Chondrocyte (in vitro differentiated cells): ENCODE results near the gene PBRM1. TPM values are rescaled to one million over a fixed set of nuclear protein-coding genes. Genes with fewer than 3 reads are reported as not detected.

Experiments
- DNase-seq: peaks from one replicate; pipeline ENCODE4 v3.0.0; 2021; ENCODE audit warnings: mixed read lengths, low spot score
- H3K27ac Mint-ChIP-seq: one replicate; pipeline ENCODE4 v1.8.0; 2021; ENCODE audit warnings: mild to moderate bottlenecking, moderate library complexity, mixed read lengths; ENCODE audit not compliant: unreplicated experiment
- H3K27me3 Mint-ChIP-seq: 2 replicates; pipeline ENCODE4 v1.8.0; 2021; ENCODE audit warnings: low read depth, mixed read lengths
- H3K36me3 Mint-ChIP-seq: 2 replicates; pipeline ENCODE4 v1.8.0; 2021; ENCODE audit warnings: low read depth, mixed read lengths
- H3K4me1 Mint-ChIP-seq: 2 replicates; pipeline ENCODE4 v1.8.0; 2021; ENCODE audit warnings: low read depth, mild to moderate bottlenecking, mixed read lengths
- H3K4me3 Mint-ChIP-seq: one replicate; pipeline ENCODE4 v1.8.0; 2021; ENCODE audit warnings: mild to moderate bottlenecking, moderate library complexity, mixed read lengths; ENCODE audit not compliant: unreplicated experiment
- H3K9me3 Mint-ChIP-seq: 2 replicates; pipeline ENCODE4 v1.8.0; 2021; ENCODE audit warnings: low read depth, mixed read lengths
- total RNA-seq: library from RNA; stranded (reverse); gene quantifications from 3 replicates; pipeline ENCODE4 v1.2.1, GENCODE V29; 2021
- TF ChIP-seq, protein P1 (sequence below): fragments of 200-600 bp; sonication (generic); IDR thresholded peaks from 2 replicates; pipeline ENCODE4 v1.5.0; 2021; ENCODE audit warnings: antibody characterized with exemption, mild to moderate bottlenecking, moderate library complexity

The PBRM1 gene
- total RNA-seq, 1 donor from 2014 or later, result 69.0 TPM

- no peak for DNase-seq
- H3K4me1 Mint-ChIP-seq, result peaks cover 12% of the 10 kb centered on the region
- H3K27ac Mint-ChIP-seq, result no peak overlapping the region
- H3K4me3 Mint-ChIP-seq, result no peak overlapping the region
- peaks cover 43% of the 10 kb centered on the region for H3K36me3 Mint-ChIP-seq
- H3K27me3 Mint-ChIP-seq, result no peaks in the 10 kb centered on the region
- TF ChIP-seq, protein P1, sequence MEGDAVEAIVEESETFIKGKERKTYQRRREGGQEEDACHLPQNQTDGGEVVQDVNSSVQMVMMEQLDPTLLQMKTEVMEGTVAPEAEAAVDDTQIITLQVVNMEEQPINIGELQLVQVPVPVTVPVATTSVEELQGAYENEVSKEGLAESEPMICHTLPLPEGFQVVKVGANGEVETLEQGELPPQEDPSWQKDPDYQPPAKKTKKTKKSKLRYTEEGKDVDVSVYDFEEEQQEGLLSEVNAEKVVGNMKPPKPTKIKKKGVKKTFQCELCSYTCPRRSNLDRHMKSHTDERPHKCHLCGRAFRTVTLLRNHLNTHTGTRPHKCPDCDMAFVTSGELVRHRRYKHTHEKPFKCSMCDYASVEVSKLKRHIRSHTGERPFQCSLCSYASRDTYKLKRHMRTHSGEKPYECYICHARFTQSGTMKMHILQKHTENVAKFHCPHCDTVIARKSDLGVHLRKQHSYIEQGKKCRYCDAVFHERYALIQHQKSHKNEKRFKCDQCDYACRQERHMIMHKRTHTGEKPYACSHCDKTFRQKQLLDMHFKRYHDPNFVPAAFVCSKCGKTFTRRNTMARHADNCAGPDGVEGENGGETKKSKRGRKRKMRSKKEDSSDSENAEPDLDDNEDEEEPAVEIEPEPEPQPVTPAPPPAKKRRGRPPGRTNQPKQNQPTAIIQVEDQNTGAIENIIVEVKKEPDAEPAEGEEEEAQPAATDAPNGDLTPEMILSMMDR, result no peak
- H3K9me3 Mint-ChIP-seq, result no peaks in the 10 kb centered on the region
These were observed 35.3 kb downstream of the PBRM1 start for GRCh38 chr3:52650439-52650838.

DNA sequence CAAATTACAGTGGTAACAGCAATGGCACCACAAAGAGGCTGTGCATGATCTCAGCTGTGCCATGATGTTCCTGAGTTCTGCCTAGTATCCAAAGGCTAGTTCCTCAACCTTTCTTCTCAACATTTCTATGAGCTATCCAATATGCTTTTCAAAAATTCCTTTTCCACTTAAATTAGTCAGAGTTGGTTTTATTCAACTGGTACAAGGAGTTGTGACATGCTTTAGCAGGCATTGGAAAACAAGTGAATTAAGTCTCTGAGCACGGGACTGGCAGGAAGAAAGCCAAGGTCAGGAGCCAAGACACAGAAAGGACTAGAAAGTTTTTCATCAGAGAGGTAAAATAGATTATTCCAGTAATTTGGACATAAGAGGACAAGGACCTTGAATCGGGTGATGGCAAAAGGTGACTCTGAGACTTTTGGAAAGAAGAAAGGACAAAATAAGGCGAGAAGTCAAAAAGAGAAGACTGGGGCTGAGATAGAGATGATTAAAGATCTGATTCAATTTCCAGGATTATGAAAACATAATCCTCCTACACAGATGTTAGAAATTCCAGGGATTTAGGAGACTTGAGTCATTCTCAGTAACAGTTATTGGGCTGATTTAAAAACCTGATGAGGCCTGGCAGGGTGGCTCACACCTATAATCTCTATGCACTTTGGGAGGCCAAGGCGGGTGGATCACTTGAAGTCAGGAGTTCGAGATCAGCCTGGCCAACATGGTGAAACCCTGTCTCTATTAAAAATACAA, 36.1 kb downstream of the PBRM1 start:
- DNase-seq, result no peak
- H3K27ac Mint-ChIP-seq, result peak overlapping the region; percentile 89

GRCh38 chr3:52645549-52645948, 40.2 kb downstream of the PBRM1 start:
- Mint-ChIP-seq H3K4me3 (no peak overlapping the region), H3K9me3 (no peaks in the 10 kb centered on the region), H3K36me3 (peaks cover 44% of the 10 kb centered on the region), H3K27ac (no peak overlapping the region), H3K4me1 (peaks cover 10% of the 10 kb centered on the region), H3K27me3 (no peaks in the 10 kb centered on the region)
- no peak for DNase-seq
- TF ChIP-seq, protein P1, result no peak

More for the DNA sequence above, 36.1 kb downstream of the PBRM1 start:
- peaks cover 45% of the 10 kb centered on the region for H3K36me3 Mint-ChIP-seq
- no peaks in the 10 kb centered on the region for H3K9me3 Mint-ChIP-seq
- TF ChIP-seq, protein P1, result no peak
- no peak overlapping the region for H3K4me3 Mint-ChIP-seq
- peaks cover 12% of the 10 kb centered on the region for H3K4me1 Mint-ChIP-seq
- no peaks in the 10 kb centered on the region for H3K27me3 Mint-ChIP-seq

GRCh38 chr3:52636673-52637072, 49.0 kb downstream of the PBRM1 start:
- Mint-ChIP-seq H3K27ac (no peak overlapping the region), H3K9me3 (no peaks in the 10 kb centered on the region), H3K36me3 (peaks cover 24% of the 10 kb centered on the region), H3K4me3 (no peak overlapping the region), H3K27me3 (no peaks in the 10 kb centered on the region), H3K4me1 (peaks cover 6% of the 10 kb centered on the region)
- TF ChIP-seq, protein P1, result no peak
- no peak for DNase-seq

- Mint-ChIP-seq H3K27ac (no peak overlapping the region), H3K9me3 (no peaks in the 10 kb centered on the region), H3K27me3 (no peaks in the 10 kb centered on the region), H3K4me1 (peaks cover 6% of the 10 kb centered on the region), H3K36me3 (peaks cover 16% of the 10 kb centered on the region), H3K4me3 (no peak overlapping the region)
- DNase-seq, result no peak
- TF ChIP-seq, protein P1, result no peak
These were observed 51.9 kb downstream of the PBRM1 start for GRCh38 chr3:52633786-52634185.
